GM12873 (cell line): ENCODE results near the gene NOP14.

Experiments used
- TF ChIP-seq, protein P1 (sequence below): IDR thresholded peaks from 2 replicates; pipeline ENCODE4 v1.5.1; 2012; ENCODE audit warnings: low read depth, mild to moderate bottlenecking, moderate library complexity, low read length, control low read depth; ENCODE audit not compliant: insufficient read depth; ENCODE audit errors: missing control alignments

NOP14 gene

DNA sequence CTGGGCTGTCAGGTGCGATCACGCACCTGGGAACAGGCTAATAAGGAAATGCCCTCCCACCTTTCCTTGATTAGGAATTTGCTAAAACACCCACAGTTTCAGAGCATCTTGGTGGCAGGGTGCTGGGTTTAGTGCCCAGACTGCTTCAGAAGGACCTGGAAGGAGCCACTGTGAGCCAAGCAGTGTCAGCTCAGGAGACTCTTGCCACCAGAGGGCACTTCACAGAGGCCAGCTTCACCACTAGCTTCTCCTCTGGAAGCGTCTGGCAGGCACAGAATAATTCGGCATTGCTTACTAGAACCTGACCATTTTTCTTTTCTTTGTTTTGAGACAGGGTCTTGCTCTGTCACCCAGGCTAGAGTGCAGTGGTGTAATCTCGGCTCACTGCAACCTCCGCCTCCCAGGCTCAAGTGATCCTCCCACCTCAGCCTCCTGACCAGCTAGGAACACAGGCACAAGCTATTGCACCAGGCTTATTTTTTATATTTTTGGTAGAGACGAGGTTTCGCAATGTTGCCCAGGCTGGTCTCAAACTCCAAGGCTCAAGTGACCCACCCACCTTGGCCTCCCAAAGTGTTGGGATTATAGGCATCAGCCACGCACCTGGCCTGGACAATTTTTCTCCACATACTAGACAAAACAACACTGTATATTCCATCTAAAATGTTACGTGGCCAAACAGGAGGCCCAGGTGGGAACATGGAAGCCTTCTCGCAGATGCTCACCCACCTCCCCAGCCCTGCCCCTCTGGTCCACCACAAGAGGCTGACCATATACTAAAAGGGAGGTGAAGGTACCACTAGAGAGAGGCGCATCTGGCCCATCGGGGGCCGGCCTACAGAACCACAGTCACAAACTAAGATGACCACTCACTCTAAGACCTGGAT, 14.1 kb downstream of the NOP14 start:
- TF ChIP-seq, protein P1, sequence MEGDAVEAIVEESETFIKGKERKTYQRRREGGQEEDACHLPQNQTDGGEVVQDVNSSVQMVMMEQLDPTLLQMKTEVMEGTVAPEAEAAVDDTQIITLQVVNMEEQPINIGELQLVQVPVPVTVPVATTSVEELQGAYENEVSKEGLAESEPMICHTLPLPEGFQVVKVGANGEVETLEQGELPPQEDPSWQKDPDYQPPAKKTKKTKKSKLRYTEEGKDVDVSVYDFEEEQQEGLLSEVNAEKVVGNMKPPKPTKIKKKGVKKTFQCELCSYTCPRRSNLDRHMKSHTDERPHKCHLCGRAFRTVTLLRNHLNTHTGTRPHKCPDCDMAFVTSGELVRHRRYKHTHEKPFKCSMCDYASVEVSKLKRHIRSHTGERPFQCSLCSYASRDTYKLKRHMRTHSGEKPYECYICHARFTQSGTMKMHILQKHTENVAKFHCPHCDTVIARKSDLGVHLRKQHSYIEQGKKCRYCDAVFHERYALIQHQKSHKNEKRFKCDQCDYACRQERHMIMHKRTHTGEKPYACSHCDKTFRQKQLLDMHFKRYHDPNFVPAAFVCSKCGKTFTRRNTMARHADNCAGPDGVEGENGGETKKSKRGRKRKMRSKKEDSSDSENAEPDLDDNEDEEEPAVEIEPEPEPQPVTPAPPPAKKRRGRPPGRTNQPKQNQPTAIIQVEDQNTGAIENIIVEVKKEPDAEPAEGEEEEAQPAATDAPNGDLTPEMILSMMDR = peak; percentile 61

DNA sequence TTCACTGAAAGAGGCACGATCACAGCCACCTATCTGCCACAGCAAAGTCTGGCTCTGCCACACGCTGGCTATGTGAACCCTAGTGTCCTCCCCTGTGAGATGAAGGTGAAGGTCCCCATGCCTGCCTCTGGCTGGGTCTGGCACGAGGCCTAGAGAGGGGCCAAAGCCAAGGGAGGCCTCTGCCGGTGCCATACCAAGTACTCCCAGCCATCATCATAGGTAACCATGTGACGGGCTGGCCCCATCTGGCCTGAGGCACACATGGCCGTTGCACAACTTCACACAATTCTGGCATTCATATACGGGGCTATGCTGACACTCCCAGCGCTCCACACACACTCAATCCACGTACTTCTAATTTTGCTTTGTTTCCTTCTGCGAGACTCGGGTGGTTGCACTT, 15.3 kb downstream of the NOP14 start:
- TF ChIP-seq, protein P1 = no peak

DNA sequence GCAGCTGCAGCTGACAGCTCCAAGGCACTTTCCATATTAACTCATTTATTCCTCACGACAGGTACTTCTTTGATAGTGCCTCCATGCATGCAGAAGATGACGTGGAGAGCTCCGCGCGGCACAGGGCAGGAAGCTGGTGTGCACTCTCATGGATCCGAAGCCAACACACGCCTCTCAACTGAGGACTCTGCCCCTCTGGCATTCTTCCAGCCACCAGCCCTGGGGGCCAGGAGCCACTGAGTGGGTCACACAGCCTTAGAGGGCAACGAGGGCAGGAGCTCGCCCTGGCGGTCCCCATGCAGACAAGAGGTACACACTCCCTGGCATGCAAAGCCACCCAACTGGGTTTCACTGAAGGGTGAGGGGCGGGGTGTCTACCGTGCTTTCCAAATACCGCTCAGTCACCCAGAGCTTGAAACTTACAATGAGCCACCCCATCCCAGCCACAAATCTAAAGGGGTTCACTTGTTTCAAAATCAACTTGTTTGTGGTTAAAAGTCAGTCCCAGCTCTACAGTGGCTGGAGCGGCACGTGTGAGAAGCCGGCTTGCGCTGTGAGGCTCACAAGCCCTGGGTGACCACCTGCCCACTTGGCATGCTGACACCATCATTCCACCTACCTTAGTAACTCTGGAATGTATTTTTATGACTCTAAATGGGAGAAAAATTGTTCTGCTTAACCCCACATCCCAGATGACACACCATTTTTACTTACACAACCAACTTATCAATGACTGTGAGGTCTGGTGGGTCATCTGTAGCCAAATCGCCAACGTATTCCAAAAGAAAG, 16.2 kb downstream of the NOP14 start:
- TF ChIP-seq, protein P1 = no peak

DNA sequence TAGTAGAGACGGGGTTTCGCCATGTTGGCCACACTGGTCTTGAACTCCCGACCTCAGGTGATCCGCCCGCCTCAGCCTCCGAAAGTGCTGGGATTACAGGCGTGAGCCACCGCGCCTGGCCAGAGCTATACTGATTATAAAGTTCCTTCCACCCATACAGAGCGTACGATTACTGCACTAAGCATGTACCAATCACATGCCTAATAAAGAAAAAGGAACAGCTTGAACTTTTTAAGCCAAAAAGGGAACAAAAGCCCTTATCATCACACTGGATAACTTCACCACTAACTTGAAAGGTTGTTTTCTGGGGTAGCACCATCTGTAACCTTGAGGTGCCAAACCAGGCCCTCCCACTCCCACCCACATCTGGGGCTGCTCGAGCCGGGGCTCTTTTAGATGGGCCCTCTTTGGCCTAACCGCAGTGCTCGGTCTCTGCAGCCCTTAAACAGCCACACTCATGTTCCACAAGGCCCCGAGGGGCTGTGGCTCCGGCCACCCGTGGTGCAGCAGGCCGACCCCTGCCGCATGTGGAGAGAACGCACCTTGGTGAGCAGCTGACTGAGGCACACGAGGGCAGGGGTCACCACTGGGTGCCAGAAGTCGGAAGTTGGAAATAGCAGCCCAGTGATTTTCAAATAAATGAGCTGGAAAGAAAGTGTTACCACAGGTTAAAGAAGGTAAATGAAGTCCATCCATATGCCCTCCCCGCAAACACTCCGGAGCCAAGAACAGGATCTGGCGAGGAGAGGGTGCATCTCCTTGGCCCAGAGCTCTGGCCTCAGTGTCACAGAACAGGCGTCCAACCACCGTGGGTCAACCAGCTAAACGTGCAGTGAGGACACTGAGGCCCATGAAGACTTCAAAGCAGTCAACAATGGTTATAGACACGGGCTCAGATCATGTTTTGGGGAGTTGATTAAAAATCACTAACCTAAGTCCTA, 18.4 kb downstream of the NOP14 start:
- TF ChIP-seq, protein P1 = no peak

DNA sequence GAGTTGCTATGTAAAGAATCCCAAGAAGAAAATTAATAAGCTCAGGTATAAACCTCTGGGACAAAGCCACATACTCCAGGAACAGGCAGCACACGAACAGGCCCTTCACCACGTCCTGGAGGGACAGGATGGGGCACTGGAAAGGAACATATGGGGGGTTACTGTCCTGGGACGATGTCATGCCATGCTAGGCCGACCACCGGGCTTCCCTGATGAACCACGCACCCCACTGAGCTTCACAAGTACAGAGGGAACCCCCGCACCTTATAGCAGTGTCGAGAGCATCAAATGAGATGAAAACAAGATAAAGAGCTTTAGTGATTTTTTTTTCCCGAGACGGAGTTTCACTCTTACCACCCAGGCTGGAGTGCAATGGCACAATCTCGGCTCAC, 19.1 kb downstream of the NOP14 start:
- TF ChIP-seq, protein P1 = no peak

DNA sequence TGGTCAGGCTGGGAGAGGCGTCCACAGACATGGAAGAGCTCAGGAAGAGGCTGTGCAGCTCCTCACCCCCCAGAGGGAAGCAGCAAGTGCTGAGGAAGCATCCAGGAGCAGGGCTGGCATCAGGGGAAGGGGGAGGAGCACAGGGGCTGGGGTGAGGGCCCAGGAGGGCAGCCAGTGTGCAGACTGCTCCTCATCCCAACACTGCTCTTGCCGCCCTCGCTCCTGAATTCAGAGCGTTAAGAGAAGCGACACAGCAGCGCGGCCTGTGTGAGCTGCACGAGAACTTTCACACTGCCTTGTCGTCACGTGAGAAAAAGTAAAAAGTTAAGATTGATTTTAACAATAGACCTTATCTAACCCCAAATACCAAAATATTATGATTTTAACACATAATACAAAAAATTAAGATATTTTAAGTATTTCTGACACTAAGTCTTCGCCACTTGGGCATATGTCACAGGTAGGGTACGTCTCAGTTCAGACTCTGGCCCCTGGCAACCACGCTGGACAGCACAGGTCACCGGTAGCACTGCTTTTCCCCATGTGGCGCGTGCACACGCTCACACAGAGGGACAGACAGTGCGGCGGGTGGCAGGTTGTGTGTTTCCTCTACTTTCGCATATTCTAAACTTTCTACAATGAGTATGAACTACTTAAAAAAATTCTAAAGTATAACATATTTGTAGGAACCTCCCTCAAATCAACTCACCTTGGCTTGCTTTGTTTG, 19.7 kb downstream of the NOP14 start:
- TF ChIP-seq, protein P1 = no peak
